ENCODE results near the gene PSMA5. TPM values are rescaled to one million over a fixed set of nuclear protein-coding genes. Genes with fewer than 3 reads are reported as not detected.
"Not testable (repeated sequence)": the region's sequence is repeated elsewhere in the genome, so short reads cannot be mapped to it uniquely, and the experiment has no call there.

The PSMA5 gene
- total RNA-seq, 1 donor from 2014 or later = 34.6 TPM

DNA sequence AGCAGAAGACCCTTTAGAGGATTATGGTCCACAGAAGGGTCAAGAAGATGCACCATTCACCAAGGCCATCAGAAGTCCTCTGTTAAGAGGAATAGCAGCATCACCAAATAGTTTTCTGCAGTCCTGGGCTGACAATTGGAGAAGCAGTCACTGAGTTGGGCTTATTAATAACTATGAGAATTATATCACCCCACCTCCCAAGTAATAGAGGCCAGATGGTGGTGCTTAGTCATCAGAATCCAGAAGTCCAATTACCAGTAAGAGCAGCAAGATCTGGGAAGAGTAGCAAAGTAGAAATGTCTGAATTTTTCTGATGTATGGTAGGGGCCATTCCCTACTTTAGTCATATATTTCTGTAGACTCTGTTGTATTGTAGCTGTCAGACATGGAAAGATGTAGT, 6.1 kb upstream of the PSMA5 start:
- no peak for DNase-seq

DNA sequence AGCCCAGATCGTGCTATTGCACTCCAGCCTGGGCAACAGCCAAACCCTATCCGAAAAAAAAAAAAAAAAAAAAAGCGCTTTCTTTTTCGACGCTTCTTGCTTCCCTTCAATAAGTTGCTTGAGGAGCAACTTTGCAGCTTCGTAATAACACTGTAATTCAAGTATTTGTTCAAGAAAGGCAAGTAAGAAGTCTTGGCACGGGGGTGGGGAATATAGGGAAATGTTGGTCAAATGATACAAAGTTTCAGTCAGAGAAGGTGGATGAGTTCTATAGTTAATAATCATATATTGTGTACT, 871 bp upstream of the PSMA5 start:
- DNase-seq = no peak

DNA sequence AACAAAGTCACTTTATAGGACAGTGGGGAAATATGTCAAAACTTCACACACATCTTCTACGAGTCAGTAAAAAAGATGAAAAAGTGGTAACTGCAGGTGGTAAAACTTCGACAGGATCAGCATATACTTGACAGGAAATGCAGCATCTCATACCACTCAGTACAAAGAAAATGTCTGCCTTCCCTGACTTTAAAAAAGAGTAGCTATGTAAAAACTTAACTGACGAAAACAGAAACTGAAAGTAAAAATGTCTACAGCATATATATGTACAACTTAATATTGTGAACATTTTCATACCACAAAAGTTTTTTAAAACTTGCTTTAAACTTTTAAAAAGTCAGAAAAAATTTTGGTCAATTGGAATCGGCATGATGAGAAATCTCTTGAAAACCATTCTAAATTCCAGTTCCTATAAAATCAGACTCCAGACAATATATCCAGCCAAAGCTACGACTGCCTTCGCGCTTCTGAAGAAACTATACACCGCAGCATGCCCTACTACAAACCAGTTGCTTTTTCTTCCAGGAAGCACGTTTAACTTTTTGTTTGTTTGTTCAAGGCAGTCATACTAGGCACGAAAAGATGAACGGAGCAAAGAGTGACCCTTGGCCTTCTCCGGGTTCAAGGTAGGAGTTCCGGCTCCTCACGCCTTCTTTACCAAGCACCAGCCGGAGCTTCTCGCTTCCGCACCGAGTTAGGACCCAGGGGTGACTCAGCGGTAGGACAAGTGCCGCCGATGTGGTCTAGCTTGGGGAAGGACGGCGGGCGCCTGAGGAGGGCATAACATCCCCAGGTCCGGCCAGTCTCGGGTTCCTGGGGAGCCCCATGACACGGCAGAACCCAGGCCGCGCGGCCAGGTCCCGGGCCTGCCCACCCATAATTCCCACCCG, 612 bp downstream of the PSMA5 start:
- peak; percentile 28 for DNase-seq

DNA sequence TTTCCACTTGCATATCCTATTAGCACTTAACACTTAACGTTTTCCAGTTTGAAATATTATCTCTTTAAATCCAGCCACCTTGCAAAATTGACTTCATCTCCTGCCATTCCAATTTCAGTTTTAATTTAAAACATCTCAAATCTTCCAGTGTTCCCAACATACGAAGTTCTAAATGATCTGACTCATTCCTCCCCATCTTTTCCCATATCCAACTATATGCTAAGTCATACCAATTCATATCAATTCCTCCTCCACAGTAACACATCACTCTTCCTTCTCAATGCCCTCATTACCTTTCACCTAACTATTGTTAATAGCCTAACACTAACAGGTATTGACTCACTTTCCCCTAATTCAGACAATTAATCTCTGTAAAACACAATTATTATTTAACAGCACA, 2.8 kb downstream of the PSMA5 start:
- no peak for DNase-seq

DNA sequence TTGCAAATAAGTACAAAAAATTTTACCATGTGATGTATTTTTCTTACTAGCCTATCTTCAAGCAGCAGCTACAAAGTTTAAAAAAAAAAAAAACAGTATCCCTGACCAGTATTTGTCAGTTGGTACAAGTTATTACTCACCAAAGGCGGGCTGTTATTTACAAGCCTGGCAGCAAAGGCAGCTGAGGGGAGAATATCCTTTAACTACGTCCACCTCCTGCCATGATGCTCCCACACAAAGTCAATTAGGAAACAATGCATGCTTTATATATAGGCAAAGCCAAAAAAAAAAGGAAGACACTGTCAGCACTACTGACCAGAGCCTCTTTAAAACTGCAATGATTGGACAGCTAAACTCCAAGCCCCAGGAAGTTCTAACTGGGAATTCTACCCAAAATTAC, 13.7 kb downstream of the PSMA5 start:
- no peak for DNase-seq

DNA sequence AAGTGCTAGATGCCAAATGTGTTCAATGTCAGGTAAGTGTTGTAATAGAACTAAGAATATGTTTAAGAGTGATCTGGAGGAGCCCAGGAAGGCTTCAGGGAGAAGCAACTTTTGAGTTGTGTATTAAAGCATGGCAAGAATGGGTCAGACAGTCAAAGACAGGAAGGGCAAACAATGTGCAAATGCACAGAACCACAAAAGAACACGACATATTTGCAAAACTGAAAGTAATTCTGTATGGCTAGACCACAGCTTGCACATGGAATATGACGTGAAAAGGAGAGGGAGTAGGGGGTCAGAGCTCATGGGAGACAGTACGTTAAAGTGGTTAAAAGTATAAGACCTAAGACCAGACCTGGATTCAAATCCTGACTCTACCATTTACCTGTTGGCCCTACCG, 21.4 kb downstream of the PSMA5 start:
- DNase-seq = no peak

DNA sequence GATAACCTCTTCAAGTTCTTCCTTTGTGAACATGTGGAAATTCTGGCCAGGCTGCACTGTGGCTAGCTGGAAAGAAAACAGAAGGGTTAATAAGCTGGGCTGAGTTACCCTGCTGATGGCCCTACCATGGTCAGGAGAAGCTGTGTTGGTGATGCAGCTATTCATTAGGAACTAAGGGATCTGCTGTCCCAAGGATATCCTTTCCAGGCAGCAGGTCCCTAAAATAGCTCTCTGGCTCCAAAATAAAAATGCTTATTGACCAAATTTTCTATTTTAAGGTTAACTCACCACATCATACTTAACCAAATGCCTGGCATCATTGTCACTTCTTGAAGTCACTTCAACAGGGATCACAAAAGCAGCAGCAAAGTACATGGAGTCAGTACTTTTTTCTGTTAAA, 24.2 kb downstream of the PSMA5 start:
- DNase-seq = no peak

DNA sequence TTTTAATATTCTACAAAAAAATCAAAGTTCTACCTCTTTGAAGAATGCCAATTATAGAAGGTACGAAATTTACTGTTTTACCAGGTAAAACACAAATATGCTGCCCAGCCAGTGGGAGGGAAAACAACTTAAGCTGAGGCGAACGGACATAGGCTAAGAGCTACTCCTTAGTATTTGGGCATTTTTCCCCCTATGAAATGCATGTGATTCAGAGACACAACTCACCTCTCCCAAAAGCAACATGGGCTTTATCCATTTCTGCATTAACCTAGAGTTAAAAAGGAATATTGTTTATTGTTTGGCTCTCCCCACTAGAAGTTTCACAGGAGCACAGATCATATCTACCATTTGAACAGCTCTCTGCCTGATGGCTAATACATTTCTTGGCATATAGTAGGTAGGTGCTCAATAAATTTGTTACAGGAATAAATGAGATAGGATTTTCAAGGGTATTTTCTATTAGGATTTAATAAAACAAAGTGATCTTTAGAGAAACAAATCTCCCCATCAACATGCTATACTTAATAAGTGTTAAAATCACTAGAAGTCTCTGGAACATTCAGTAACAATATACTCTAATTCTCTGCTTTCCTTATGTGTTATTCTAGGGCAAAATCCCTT, 26.1 kb downstream of the PSMA5 start:
- no peak for DNase-seq

DNA sequence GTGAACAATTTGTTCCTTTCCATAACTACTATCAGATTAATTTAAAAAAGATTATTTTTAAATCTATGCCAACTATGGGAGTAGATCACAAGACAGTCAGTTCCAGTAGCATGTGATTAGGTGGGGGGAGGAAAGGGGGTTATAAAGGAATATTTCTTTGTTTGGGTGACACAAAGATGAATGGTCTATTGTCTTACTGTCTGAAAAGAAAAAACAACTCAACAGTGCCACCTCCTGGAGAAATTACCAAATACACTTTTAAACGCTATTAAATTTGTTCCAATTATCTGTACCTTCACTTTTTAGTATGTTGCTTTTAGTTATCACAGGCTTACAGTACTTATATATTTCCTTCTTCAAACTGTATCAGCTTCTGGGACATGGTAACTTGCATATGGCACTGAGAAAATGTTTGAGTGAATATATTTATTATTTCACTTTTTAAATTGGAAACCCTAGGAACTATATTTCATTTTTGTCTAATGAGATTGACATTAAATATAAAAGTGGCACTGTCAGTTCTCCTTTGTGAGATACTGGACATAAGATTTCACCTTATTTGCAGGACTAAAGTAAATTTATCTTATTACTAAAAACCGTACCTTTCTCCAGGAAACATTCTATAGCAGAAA, 26.8 kb downstream of the PSMA5 start:
- DNase-seq = no peak

DNA sequence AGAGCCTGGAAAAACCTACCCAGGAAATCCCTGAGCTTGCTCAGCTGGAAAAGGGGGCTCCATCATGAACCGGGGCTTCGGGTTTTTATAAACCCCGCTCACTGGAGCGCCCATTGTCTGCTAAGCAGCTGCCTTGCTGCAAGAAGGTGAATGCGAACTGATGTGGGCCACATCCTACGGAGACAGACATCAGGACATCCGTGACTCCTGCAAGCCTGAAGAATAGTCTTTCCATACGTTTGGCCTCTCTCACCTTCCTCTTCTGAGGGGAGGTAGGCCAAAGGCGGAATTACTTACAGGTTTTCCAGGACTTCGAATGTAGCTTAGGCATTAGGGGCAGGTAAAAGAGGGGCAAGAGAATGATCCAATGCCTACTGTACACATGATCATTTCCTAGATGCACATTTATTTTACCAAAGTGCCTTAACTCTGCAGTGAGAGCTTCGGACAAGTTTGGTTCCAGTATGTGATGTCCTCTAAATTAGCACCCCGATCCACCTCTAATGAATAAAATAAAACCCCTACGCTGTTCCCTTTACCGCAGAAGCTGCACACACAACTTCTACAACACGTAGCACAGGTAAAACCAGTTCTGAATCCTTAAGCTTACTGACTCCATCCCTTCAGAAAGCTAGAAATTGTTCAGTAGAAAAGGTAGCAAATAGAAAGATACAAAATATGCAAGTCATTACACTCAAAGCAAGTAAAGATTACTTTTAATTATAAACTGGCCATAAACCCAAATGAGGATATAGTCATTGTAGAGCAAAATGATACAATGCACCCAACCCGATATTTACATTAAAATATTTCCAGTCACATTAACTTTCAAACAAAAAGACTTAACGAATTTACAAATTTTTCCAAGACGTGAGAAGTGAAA, 27.7 kb downstream of the PSMA5 start:
- DNase-seq = no peak

DNA sequence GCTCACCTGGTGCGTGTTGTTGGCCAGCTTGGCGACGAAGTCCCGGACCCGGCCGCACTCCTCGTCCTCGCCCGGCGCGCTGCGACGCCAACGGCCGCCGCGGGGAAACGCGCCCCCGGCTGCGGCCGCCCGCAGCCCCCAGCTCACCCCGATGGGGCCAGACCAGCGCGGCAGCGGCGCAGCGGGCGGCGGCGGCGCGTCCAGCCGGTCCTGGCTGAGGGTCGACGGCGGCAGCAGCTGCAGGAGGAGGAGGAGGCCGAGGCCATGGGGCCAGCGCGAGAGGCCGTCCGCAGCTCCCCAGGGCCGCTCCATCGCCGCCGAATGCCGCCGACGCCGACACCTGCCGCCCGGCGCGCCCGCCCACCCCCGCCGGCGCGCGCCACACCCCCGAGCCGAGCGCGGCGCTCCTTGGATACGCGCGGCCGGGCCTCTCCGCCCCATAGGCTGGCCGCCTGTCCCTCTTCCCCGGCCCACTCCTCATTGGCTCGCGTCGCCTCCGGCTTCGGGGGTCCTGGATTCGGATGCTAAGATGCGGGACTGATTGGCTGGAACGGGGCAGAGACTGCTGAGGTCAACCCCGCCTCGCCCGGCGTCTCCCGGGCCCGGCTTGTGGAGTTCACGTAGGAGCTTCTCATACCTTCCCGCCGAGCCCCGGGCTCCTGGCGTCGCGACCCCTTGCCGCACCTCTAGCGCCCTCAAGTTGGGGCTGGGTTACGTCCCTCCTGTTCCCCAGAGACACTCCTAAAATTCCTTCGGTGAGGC, 28.5 kb downstream of the PSMA5 start, which contains the start of gene SORT1:
TSS of gene SORT1 (minus strand) at position 338 of the 762 bp plus-strand sequence. CDS start at position 312, 26 bp downstream.
- DNase-seq = peak; percentile 93

DNA sequence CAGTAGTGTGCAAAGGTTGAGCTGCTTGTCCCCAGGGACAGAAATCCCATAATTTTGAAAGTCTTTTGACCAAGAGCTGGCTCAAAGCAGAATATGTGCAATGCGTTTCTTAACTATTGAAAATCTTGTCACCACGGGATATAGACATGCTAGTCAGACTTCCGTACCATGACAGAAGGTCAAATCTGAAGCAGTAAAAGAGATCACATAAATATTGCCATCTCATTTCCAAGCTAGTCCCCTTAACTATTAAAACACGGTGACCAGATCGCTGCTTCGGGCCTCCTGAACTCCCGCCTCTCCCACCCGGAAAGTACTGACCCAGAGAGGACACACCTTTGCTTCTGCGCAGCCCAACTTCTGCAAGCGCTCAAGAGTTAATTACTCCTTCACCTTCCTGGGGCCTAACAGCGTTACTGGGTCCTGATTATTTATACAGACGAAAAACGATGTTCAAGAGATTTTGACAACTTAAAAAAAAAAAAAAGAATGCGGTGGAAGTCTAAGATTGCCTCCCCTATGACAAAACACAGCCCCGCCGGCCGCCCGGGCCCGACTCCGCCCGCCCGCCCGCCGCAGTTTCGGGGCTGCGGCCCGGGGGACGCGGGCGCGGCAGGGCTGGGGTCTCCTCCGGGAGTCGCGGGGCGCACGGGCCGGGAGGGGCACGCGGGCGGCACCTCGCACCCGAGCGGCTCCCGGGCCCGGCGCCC, 29.2 kb downstream of the PSMA5 start:
- DNase-seq = no peak

DNA sequence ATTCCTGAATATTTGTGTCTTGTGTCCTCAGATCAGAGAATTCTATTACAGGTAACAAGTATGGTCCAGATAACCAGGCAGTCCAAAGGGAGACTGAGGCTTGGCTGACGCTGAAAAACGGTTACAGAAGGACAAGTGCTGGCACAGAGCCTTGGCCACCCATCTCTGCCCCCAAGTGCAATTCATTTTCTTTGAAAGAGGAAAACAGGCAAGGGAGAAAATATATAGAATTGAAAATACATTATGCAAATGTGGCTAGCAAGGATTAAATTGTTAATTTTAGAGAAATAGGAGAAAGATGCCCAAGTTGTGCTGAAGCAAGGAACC, 29.8 kb downstream of the PSMA5 start:
- DNase-seq = no peak

DNA sequence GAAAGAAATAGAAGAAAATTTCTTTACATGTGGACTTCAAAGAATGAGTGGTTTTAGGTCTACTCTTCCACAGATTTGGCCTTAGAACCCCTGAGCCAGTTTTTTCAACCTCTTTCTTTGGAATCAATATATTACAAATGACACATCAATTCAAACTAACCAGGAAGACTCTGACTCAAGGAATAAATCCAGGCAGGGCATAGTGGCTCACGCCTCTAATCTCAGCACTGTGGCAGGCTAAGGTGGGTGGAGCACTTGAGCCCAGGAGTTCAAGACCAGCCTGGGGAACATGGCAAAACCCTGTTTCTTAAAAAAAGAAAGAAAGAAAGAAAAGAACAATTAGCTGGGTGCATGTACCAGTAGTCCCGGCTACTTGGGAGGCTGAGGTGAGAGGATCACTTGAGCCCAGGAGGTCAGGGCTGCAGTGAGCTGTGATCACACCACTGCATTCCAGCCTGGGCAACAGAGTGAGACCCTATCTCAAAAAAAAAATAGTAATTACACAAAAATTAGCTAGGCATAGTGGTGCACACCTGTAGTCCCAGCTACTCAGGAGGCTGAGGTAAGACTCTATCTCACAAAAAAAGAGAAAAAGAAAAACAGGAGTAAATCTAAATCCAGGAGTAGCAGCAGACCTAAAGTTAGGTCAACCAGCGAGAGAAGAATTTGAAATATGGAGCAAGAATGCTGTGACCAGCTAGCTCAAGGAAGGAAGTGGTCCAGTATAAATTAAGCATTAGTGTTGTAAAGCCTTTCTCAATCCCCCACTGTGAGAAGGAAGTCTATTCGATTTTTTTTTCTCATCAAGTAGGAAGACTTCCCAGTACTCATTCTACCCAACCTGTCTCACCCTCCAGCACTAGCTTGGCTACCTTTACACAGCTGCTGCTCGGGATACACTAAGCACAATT, 30.4 kb downstream of the PSMA5 start:
- no peak for DNase-seq

DNA sequence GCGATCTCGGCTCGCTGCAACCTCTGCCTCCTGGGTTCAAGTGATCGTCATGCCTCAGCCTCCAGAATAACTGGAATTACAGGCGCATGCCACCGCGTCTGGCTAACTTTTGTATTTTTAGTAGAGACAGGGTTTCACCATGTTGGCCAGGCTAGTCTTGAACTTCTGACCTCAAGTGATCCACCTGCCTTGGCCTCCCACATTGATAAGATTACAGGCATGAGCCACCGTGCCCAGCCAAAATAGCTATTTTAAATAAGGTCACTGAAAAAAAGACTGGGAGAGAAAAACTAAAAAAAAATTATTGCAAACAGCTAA, 31.0 kb downstream of the PSMA5 start:
- DNase-seq = not testable (repeated sequence)

DNA sequence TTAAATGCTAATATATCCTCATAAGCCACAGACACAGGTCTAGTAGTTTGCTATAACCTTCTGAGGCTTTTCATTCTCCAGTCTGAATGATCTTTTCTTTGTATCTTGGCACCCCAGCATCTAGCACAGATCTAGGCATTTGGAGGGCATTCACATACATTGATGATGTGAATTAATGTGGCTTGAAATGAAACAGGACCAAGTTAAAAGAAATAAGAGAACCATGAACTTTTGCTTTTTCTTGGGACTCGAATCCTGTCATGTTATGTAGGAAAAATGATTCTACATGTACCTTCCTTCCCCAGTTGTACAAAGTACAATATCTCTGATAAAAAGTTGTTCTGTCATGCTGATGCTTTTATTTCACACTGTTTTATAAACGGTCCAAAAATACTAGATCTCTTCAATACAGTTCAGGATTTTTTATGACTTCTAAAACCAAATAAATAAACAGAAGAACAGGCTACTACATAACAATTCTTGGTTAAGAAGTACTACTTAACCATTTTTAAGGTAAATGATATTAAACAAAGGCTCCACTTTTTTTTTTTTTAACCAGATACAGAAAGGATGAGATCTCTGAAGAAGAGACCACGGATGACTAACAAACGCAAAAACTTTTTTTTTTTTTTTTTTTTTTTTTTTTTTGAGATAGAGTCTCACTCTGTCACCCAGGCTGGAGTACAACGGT, 31.5 kb downstream of the PSMA5 start:
- no peak for DNase-seq

DNA sequence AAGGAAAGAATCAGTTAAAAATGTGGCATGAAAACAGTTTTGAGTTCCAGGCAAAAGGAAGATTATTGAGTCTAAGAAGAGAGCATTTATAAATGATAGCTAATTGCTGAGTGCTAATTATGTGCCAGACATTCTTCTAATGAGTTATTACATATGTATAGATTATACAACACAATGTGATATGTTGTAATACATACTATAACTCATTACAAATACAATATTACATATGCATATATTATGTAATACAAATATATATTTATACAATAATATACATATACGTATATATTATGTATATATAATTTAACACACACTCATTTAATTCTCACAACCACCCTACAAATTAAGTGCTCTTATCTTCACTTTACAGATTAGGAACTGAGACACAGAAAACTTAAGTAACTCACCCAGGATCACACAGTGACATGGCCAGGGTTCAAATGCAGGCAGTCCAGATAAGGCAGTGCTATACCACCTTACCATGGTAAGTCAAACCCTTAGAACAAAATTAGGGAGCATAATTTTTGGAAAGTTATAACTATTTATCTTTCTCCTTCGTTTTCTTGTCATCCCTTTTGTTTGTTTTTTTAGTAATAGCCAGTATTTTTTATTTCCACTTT, 32.5 kb downstream of the PSMA5 start:
- no peak for DNase-seq

DNA sequence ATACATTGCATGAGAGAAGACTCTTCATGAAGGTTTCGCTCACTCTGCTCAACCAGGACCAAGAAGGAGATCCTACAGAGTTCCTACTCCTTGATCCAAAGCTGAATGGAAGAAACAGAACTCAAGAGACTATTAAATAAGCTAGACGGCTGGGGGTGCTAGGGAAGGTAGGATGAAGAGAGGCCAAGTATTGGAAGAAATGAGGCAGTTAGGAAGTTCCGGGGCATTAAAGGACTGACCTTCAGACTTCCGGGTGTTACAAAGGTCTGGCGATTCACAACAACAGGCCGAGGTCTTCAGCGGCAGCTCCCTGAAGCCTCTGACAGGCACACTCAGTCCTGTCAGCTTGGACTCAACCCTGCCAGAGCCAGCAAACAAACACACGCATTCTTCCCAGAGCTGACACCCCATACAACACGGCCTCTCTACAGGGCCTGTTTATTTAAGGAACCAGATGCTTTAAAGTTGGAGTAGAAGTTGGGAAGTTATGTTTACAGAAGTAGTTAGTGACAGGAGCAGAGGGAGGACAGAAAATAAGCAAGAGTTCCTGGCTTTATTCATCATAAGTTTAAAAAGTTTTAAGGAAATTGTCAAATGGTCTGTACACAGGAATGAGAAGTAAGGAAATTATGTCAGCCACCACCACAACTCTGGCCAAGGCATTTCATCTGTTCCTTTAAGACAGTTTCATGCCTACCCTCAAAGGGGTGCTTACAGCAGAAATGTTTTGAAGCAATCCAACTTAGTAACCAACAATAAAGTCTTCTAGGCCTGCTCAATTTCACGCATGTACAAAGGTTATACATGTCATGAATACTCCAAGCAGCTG, 33.2 kb downstream of the PSMA5 start:
- peak; percentile 54 for DNase-seq

Data from occipital lobe (tissue), 2 donors.